ENCODE data around the gene SLC1A4.
"Not testable (repeated sequence)": the region's sequence is repeated elsewhere in the genome, so short reads cannot be mapped to it uniquely, and the experiment has no call there.

DNA sequence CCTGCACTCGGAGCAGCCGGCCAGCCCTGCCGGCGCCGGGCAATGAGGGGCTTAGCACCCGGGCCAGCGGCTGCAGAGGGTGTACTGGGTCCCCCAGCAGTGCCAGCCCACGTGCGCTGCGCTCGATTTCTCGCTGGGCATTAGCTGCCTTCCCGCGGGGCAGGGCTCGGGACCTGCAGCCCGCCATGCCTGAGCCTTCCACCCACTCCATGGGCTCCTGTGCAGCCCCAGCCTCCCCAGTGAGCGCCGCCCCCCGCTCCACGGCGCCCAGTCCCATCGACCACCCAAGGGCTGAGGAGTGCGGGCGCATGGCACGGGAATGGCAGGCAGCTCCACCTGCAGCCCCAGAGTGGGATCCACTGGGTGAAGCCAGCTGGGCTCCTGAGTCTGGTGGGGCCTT is 20.1 kb upstream of the SLC1A4 start:
- not testable (repeated sequence) for TF ChIP-seq POLR2A, POLR2AphosphoS5, TAF1, SPI1, POU2F2 (IDR thresholded peaks at IDR 0.05; ENCODE audit: low read depth, low read length)
